KMS-11 (cell line): ENCODE results near the gene CPNE2.
"Not testable (repeated sequence)": the region's sequence is repeated elsewhere in the genome, so short reads cannot be mapped to it uniquely, and the experiment has no call there.

ENCODE experiments used
- H2AFZ ChIP-seq: fragments of 200-600 bp; sonication (generic); 2 replicates; pipeline ENCODE4 v1.6.1; 2016; ENCODE audit warnings: antibody characterized with exemption, mixed run types, low read depth
- H3K27ac ChIP-seq: fragments of 200-600 bp; sonication (generic); 2 replicates; pipeline ENCODE4 v1.6.1; 2016; ENCODE audit warnings: mild to moderate bottlenecking, mixed run types
- H3K27me3 ChIP-seq: fragments of 200-600 bp; sonication (generic); 2 replicates; pipeline ENCODE4 v1.6.1; 2017; ENCODE audit warnings: mild to moderate bottlenecking, low read depth, mixed run types, moderate library complexity; ENCODE audit not compliant: insufficient read depth
- H3K36me3 ChIP-seq: fragments of 200-600 bp; sonication (generic); 2 replicates; pipeline ENCODE4 v1.6.1; 2017; ENCODE audit warnings: mild to moderate bottlenecking, mixed run types; ENCODE audit not compliant: insufficient read depth
- H3K4me1 ChIP-seq: fragments of 200-600 bp; sonication (generic); 2 replicates; pipeline ENCODE4 v1.6.1; 2016; ENCODE audit warnings: mild to moderate bottlenecking, low read depth, mixed run types; ENCODE audit not compliant: poor library complexity, severe bottlenecking
- H3K4me2 ChIP-seq: fragments of 200-600 bp; sonication (generic); 2 replicates; pipeline ENCODE4 v1.7.0; 2016; ENCODE audit warnings: mild to moderate bottlenecking, mixed run types
- H3K4me3 ChIP-seq: fragments of 200-600 bp; sonication (generic); IDR thresholded peaks from 2 replicates; pipeline ENCODE4 v1.6.1; 2017; ENCODE audit warnings: low read depth, low read length, mixed read lengths; ENCODE audit not compliant: insufficient read depth
- H3K79me2 ChIP-seq: fragments of 200-600 bp; sonication (generic); 2 replicates; pipeline ENCODE4 v1.6.1; 2016; ENCODE audit warnings: low read depth, mixed run types; ENCODE audit not compliant: insufficient read depth
- H3K9ac ChIP-seq: fragments of 200-600 bp; sonication (generic); 2 replicates; pipeline ENCODE4 v1.6.1; 2016; ENCODE audit warnings: mild to moderate bottlenecking, mixed run types
- H4K20me1 ChIP-seq: fragments of 200-600 bp; sonication (generic); 2 replicates; pipeline ENCODE4 v1.6.1; 2016; ENCODE audit warnings: mild to moderate bottlenecking, mixed run types; ENCODE audit not compliant: insufficient read depth
- CTCF ChIP-seq: fragments of 200-600 bp; sonication (generic); conservative IDR thresholded peaks from 2 replicates; pipeline ENCODE4 v1.6.1; 2017; ENCODE audit warnings: low read depth, mild to moderate bottlenecking, antibody characterized with exemption, low read length, moderate library complexity, mixed read lengths

Gene CPNE2

GRCh38 chr16:57186872-57187854, 94.8 kb downstream of the CPNE2 start:
- Histone ChIP-seq H4K20me1 (no peaks in the 10 kb centered on the region), H3K79me2 (peaks cover 78% of the 10 kb centered on the region), H3K4me2 (peak overlapping the region; percentile 91), H3K9ac (peak overlapping the region; percentile 49; the same call in 1 of the 2 replicates), H3K36me3 (no peaks in the 10 kb centered on the region), H3K27ac (peak overlapping the region; percentile 26; the same call in 1 of the 2 replicates), H2AFZ (peak overlapping the region; percentile 62), H3K4me3 (no peak overlapping the region), H3K27me3 (no peaks in the 10 kb centered on the region), H3K4me1 (peaks cover 43% of the 10 kb centered on the region)
- TF ChIP-seq CTCF = no peak

GRCh38 chr16:57187902-57188710, 95.7 kb downstream of the CPNE2 start:
- not testable (repeated sequence) for H3K27ac ChIP-seq, H4K20me1 ChIP-seq, H3K9ac ChIP-seq

DNA sequence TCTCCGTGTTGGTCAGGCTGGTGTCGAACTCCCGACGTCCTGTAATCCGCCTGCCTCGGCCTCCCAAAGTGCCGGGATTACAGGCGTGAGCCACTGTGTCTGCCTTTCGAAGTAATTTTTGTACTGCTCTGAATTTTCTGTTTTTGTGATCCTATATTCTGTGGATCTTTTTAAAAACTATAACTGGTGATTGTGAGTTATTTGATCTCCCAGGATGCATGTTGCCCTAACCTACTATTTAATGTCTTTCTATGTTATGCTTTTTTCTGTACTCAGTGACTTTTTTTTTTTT, 96.3 kb downstream of the CPNE2 start:
- Histone ChIP-seq H3K27me3 (no peaks in the 10 kb centered on the region), H3K4me1 (peaks cover 56% of the 10 kb centered on the region), H4K20me1 (no peaks in the 10 kb centered on the region), H3K27ac (no peak overlapping the region), H3K9ac (no peak overlapping the region), H2AFZ (no peak overlapping the region), H3K4me2 (peak overlapping the region; percentile 91; the same call in 1 of the 2 replicates), H3K36me3 (no peaks in the 10 kb centered on the region), H3K79me2 (peaks cover 74% of the 10 kb centered on the region), H3K4me3 (no peak overlapping the region)
- TF ChIP-seq CTCF = no peak

More at GRCh38 chr16:57187902-57188710, 95.7 kb downstream of the CPNE2 start:
- not testable (repeated sequence) for H3K27me3 ChIP-seq, H3K36me3 ChIP-seq, H3K4me3 ChIP-seq, H2AFZ ChIP-seq
- peaks cover 53% of the 10 kb centered on the region for H3K4me1 ChIP-seq
- peaks cover 79% of the 10 kb centered on the region for H3K79me2 ChIP-seq
- H3K4me2 ChIP-seq = peak overlapping the region; percentile 91

GRCh38 chr16:57189527-57189926, 97.1 kb downstream of the CPNE2 start:
- H3K27me3 ChIP-seq, H4K20me1 ChIP-seq, H2AFZ ChIP-seq, H3K4me2 ChIP-seq, H3K9ac ChIP-seq, H3K36me3 ChIP-seq, H3K4me3 ChIP-seq, H3K27ac ChIP-seq: not testable (repeated sequence)
- H3K4me1 ChIP-seq = peaks cover 56% of the 10 kb centered on the region
- H3K79me2 ChIP-seq = peaks cover 74% of the 10 kb centered on the region

- H3K27ac ChIP-seq = no peak overlapping the region
- peaks cover 74% of the 10 kb centered on the region for H3K79me2 ChIP-seq
- no peak overlapping the region for H2AFZ ChIP-seq
- no peaks in the 10 kb centered on the region for H3K27me3 ChIP-seq
- H4K20me1 ChIP-seq = no peaks in the 10 kb centered on the region
- no peak for TF ChIP-seq CTCF
- H3K36me3 ChIP-seq = no peaks in the 10 kb centered on the region
- H3K4me3 ChIP-seq = no peak overlapping the region
- H3K4me1 ChIP-seq = peaks cover 58% of the 10 kb centered on the region
- H3K9ac ChIP-seq = no peak overlapping the region
- no peak overlapping the region for H3K4me2 ChIP-seq
Measured at GRCh38 chr16:57190136-57190535, 97.8 kb downstream of the CPNE2 start.
